Measurements from ENCODE around the gene PDE3A.

DNA sequence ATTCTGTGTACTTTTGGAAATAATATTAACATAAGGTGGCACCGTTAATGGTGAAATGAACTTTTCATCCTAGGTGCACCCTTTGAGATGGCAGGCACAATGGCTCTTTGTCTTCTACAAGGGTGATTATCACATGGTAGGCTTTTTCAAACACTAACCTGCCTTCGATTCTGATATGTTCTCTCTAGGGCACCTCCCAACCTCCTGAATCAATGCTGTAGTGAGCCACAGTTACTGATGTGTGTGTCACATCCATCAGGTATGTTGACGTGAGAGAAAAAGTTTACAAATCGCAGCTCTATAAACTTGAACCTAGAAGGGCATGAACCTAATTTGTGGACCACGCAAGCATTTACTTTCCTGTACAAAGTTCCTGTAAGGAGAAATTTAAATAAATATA, 25.4 kb downstream of the PDE3A start:
- TF ChIP-seq EZH2 (IDR thresholded peaks at IDR 0.05) (no peak), POLR2AphosphoS5 (IDR thresholded peaks at IDR 0.05; ENCODE audit: borderline replicate concordance, low read depth, low read length) (no peak)

Data from SK-N-MC (cell line).